Activated CD4-positive, alpha-beta T cell treated with anti-CD3 and anti-CD28 coated beads for 36 hours (primary cell): ENCODE results near the gene BANK1. TPM values are rescaled to one million over a fixed set of nuclear protein-coding genes. Genes with fewer than 3 reads are reported as not detected.

Experiments used
- ATAC-seq: fragments of 200-7000 bp; cut with Tn5 transposase; one replicate; pipeline ENCODE4 v1.10.0; 2021; ENCODE audit warnings: mild to moderate bottlenecking, moderate library complexity
- CTCF ChIA-PET: fragments of 350-600 bp; sonication (Branson Sonifier 250); formaldehyde crosslinking; loops from one replicate; lab custom pipeline; 2021; ENCODE audit warnings: antibody characterized with exemption; lab: Charles Lee
- POLR2A ChIA-PET: fragments of 350-600 bp; sonication (Branson Sonifier 250); formaldehyde crosslinking; loops from one replicate; lab custom pipeline; 2021; ENCODE audit warnings: antibody characterized with exemption, inconsistent platforms; lab: Charles Lee
- DNase-seq: peaks from one replicate; pipeline ENCODE4 v3.0.0-alpha.2; 2020
- H3K27ac Mint-ChIP-seq: one replicate; pipeline ENCODE4 v1.8.0; 2021; ENCODE audit warnings: mixed read lengths
- H3K27me3 Mint-ChIP-seq: one replicate; pipeline ENCODE4 v1.8.0; 2021; ENCODE audit warnings: mixed read lengths
- H3K36me3 Mint-ChIP-seq: one replicate; pipeline ENCODE4 v1.8.0; 2021; ENCODE audit warnings: low read depth, mixed read lengths
- H3K4me1 Mint-ChIP-seq: one replicate; pipeline ENCODE4 v1.8.0; 2021; ENCODE audit warnings: mixed read lengths
- H3K4me3 Mint-ChIP-seq: one replicate; pipeline ENCODE4 v1.8.0; 2021; ENCODE audit warnings: mild to moderate bottlenecking, moderate library complexity, mixed read lengths
- H3K9me3 Mint-ChIP-seq: one replicate; pipeline ENCODE4 v1.8.0; 2021; ENCODE audit warnings: low read depth, mixed read lengths
- intact Hi-C, 2 experiments: fragments of 100-400 bp; cut with DNase I in 1 of 2; cut with micrococcal nuclease in 1 of 2; formaldehyde crosslinking; loops; one replicate each; pipeline versions ENCODE4 v1.14.2 to v1.15.1; 2022 to 2024; cut with DNase I, micrococcal nuclease
- total RNA-seq, 2 experiments: library from RNA; stranded (reverse); gene quantifications; one replicate each; pipeline ENCODE4 v1.2.3, GENCODE V29; 2021

Gene BANK1
- total RNA-seq, 2 experiments from 2014 or later: not detected

DNA sequence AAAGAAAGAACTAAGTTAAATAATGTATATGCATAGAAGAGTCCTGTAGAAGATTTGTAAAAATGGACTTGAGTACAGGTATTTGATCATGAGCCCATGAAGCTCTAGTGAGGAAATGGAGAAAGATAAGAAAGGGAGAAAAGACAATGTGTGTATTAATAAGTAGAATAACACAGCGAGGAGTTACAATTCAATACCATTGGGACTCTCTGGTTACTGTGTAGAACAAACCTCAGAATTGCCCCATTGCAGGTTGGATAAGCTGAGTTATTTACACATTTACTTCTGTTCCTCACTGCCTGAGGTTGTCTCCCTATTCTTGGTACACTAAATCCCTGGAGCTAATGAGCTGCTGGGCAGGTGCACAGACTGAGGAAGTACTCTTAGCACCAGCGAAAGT, 33.3 kb downstream of the BANK1 start:
- intact Hi-C loops: no loop called here
- POLR2A ChIA-PET: no interaction called here
- H3K27ac Mint-ChIP-seq: no peak overlapping the region
- H3K36me3 Mint-ChIP-seq: no peaks in the 10 kb centered on the region
- CTCF ChIA-PET: interaction anchor here (0.7 to 1.2 kb wide), 2 partner anchors 11 to 205 kb away, joined by 3 to 4 read pairs; no protein-coding TSS in a partner anchor
- no peak overlapping the region for H3K4me3 Mint-ChIP-seq
- no peak for DNase-seq
- H3K4me1 Mint-ChIP-seq: no peaks in the 10 kb centered on the region
- H3K27me3 Mint-ChIP-seq: no peaks in the 10 kb centered on the region
- ATAC-seq: no peak
- peaks cover 6% of the 10 kb centered on the region for H3K9me3 Mint-ChIP-seq

DNA sequence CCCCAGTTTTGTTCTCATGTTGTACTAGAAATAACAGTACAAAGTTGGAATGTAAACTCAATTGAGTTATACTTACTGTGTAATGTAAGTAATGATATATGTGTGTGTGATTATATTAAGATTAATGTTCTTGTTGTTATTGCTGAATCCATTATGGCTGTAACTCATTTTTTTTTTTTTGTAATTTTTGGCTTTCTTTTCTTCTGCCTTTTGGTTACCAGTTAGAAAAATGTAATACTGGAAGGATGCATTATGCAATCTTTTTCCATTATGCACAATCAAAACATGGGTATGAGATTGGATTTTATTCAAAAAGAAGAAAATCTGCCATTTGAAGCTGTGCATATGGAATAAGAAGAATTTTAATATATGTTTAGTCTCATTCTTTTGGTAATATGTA, 34.0 kb downstream of the BANK1 start:
- intact Hi-C loops: no loop called here
- Mint-ChIP-seq H3K36me3 (no peaks in the 10 kb centered on the region), H3K4me3 (no peak overlapping the region), H3K4me1 (no peaks in the 10 kb centered on the region), H3K27ac (no peak overlapping the region), H3K27me3 (no peaks in the 10 kb centered on the region), H3K9me3 (peaks cover 6% of the 10 kb centered on the region)
- ChIA-PET POLR2A (no interaction called here), CTCF (interaction anchor here (1.2 kb wide), 1 partner anchor 12 kb away, joined by 4 read pairs; no protein-coding TSS in a partner anchor)
- ATAC-seq (no peak), DNase-seq (no peak)

DNA sequence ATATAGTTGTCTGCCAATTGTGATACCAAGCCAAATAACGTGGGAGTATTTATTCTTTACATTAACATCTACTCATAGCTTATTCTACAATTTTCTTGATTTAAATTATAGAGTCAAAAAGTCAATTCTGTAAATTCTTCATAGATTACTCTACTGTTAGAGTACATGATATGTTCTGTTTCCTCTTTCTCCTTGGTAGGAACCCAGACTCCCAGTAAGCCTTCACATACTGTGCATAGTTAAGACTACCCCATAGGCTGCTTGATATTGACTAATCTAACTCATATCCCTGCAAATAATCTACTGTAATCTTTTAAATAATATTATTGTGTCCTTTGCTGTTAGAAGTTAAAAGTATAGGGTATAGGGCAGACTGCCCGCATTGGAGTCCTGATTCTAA, 35.4 kb downstream of the BANK1 start:
- Mint-ChIP-seq H3K27ac (no peak overlapping the region), H3K4me1 (no peaks in the 10 kb centered on the region), H3K27me3 (no peaks in the 10 kb centered on the region), H3K36me3 (no peaks in the 10 kb centered on the region), H3K4me3 (no peak overlapping the region), H3K9me3 (peaks cover under 1% of the 10 kb centered on the region)
- ATAC-seq: no peak
- ChIA-PET CTCF (no interaction called here), POLR2A (no interaction called here)
- intact Hi-C loops: no loop called here
- DNase-seq: no peak

DNA sequence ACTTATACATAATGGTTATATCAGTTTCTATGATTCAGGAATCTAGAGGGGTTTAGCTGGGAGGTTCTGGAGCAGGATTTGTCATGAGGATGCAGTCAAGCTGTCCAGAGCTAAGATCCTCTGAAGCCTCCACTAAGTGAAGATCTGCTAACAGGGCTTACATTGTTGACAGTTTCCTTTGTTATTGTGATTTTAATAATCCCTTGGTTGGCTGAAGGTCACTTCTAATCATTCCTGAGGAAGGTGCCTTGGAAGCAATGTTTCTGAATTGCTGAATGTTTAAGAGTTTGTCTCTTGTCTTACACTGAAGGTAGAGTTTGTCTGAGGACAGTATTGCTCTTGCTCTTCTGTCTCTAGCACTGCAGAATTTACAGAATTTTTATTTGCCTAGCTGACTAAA, 41.3 kb downstream of the BANK1 start:
- Mint-ChIP-seq H3K27me3 (peaks cover 2% of the 10 kb centered on the region), H3K4me1 (no peaks in the 10 kb centered on the region), H3K4me3 (no peak overlapping the region), H3K9me3 (no peaks in the 10 kb centered on the region), H3K27ac (no peak overlapping the region), H3K36me3 (no peaks in the 10 kb centered on the region)
- DNase-seq (no peak), ATAC-seq (no peak)
- intact Hi-C loops: no loop called here
- CTCF ChIA-PET: no interaction called here
- POLR2A ChIA-PET: no interaction called here

GRCh38 chr4:101833480-101833879, 43.0 kb downstream of the BANK1 start:
- ChIA-PET POLR2A (no interaction called here), CTCF (no interaction called here)
- intact Hi-C loops: no loop called here
- Mint-ChIP-seq H3K4me1 (no peaks in the 10 kb centered on the region), H3K36me3 (no peaks in the 10 kb centered on the region), H3K9me3 (no peaks in the 10 kb centered on the region), H3K27ac (no peak overlapping the region), H3K27me3 (peaks cover 2% of the 10 kb centered on the region), H3K4me3 (no peak overlapping the region)
- DNase-seq (no peak), ATAC-seq (no peak)

GRCh38 chr4:101835121-101835904, 44.8 kb downstream of the BANK1 start:
- no peaks in the 10 kb centered on the region for H3K4me1 Mint-ChIP-seq

DNA sequence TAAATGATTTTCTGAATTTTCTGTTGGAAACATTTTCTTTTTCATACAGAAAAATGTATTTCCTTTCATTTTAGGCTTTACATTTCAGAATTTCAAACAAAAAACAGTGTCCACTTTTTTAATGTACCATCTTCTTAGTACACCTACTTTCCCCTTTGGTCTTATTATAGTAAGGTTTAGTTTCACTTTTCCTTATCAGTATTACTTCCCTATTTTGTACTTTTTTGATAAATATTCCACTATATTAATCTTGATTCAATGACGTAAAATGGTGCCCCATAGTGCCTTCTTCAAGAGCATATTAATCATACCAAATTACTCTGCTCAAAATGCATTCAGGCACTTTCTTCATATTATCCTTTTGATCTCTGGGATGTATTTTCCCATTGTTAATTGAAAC, 52.5 kb downstream of the BANK1 start:
- H3K27me3 Mint-ChIP-seq: no peaks in the 10 kb centered on the region
- no peak for ATAC-seq
- no peak overlapping the region for H3K27ac Mint-ChIP-seq
- intact Hi-C loops: no loop called here
- H3K4me3 Mint-ChIP-seq: no peak overlapping the region
- H3K36me3 Mint-ChIP-seq: no peaks in the 10 kb centered on the region
- DNase-seq: no peak
- no peaks in the 10 kb centered on the region for H3K4me1 Mint-ChIP-seq
- H3K9me3 Mint-ChIP-seq: no peaks in the 10 kb centered on the region
- POLR2A ChIA-PET: no interaction called here
- CTCF ChIA-PET: no interaction called here

More at GRCh38 chr4:101835121-101835904, 44.8 kb downstream of the BANK1 start:
- H3K9me3 Mint-ChIP-seq: no peaks in the 10 kb centered on the region
- peaks cover 2% of the 10 kb centered on the region for H3K27me3 Mint-ChIP-seq
- no peak overlapping the region for H3K27ac Mint-ChIP-seq
- ChIA-PET CTCF (no interaction called here), POLR2A (no interaction called here)
- no peaks in the 10 kb centered on the region for H3K36me3 Mint-ChIP-seq
- no peak for ATAC-seq
- DNase-seq: no peak
- intact Hi-C loops: no loop called here
- H3K4me3 Mint-ChIP-seq: no peak overlapping the region

DNA sequence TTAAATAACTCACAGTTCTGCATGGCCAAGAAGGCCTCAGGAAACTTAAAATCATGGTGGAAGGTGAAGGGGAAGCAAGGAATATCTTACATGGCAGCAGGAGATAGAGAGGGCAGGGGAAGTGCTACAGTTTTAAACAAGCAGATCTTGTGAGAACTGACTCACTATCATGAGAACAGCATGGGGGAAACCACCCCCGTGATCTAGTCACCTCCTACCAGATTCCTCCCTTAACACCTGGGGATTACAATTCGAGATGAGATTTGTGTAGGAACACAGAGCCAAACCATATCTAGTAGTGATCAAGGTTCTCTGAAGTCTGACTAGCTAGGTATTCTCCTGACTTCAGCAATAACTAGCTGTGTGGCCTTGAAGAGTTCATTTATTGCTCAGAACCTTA, 56.0 kb downstream of the BANK1 start:
- no peak for ATAC-seq
- DNase-seq: no peak
- no peak overlapping the region for H3K4me3 Mint-ChIP-seq
- no peaks in the 10 kb centered on the region for H3K9me3 Mint-ChIP-seq
- intact Hi-C loops: no loop called here
- POLR2A ChIA-PET: no interaction called here
- H3K36me3 Mint-ChIP-seq: no peaks in the 10 kb centered on the region
- H3K27me3 Mint-ChIP-seq: no peaks in the 10 kb centered on the region
- no peaks in the 10 kb centered on the region for H3K4me1 Mint-ChIP-seq
- no peak overlapping the region for H3K27ac Mint-ChIP-seq
- CTCF ChIA-PET: no interaction called here

DNA sequence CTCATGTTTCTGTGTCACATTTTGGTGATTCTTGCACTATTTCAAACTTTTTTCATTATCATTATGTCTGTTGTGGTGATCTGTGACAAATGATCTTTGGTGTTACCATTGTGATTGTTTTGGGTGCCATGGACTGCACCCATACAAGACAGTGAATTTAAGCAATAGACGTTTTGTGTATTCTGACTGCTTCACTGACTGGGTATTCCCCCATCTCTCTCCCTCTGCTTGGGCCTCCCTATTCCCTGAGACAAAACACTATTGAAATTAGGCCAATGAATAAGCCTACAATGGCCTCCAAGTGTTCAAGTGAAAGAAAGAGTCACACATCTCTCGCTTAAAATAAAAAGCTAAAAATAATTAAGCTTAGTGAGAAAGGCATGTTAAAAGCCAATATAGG, 60.2 kb downstream of the BANK1 start:
- intact Hi-C loops: no loop called here
- ChIA-PET CTCF (interaction anchor here (0.8 kb wide), 1 partner anchor 989 kb away, joined by 3 read pairs; no protein-coding TSS in a partner anchor), POLR2A (no interaction called here)
- Mint-ChIP-seq H3K27me3 (no peaks in the 10 kb centered on the region), H3K4me3 (no peak overlapping the region), H3K27ac (no peak overlapping the region), H3K4me1 (no peaks in the 10 kb centered on the region), H3K9me3 (no peaks in the 10 kb centered on the region), H3K36me3 (no peaks in the 10 kb centered on the region)
- DNase-seq: no peak
- no peak for ATAC-seq

DNA sequence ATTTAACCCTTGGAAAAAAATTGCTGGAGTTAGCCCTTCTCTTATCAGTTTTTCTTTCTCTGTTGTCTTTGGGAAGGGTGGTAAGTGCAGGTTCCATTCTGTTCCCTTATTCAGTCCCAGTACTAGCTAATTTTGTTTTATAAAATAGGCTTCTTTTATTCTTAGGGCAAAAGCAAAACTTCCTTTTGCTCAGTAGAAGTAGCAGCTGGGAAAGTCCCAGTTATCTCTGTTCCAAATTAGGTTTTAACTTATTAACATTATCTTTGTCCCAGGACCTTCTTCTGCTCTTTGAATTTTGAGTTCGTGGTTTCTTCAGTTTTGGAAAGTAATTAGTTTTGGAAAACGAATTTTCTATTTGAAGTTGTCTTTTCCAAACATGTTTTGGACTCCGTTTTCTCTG, 61.1 kb downstream of the BANK1 start:
- Mint-ChIP-seq H3K27me3 (no peaks in the 10 kb centered on the region), H3K4me3 (no peak overlapping the region), H3K4me1 (no peaks in the 10 kb centered on the region), H3K9me3 (no peaks in the 10 kb centered on the region), H3K36me3 (no peaks in the 10 kb centered on the region), H3K27ac (no peak overlapping the region)
- DNase-seq (no peak), ATAC-seq (no peak)
- intact Hi-C loops: no loop called here
- POLR2A ChIA-PET: no interaction called here
- CTCF ChIA-PET: no interaction called here

DNA sequence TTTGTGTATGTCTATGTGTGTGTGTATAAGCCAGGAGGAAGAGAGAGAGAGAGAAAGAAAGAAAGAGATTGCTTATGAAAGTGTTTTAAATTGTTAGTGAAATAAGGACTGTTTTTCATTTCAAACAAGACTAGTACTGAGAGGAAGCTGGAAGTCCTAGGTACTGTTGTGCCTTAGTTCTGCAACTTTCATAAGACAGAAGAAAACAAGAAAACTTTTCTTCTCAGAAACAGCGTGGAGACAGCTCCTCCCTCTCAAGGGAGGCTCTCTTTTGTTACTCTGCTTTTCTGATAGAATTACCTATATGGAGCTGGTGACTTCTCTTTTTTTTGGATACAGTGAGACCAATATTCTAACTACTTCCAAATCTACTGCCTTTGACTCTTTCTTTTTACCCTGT, 62.5 kb downstream of the BANK1 start:
- Mint-ChIP-seq H3K4me3 (no peak overlapping the region), H3K27me3 (no peaks in the 10 kb centered on the region), H3K27ac (no peak overlapping the region), H3K36me3 (no peaks in the 10 kb centered on the region), H3K9me3 (no peaks in the 10 kb centered on the region), H3K4me1 (no peaks in the 10 kb centered on the region)
- ChIA-PET CTCF (no interaction called here), POLR2A (no interaction called here)
- no peak for DNase-seq
- intact Hi-C loops: no loop called here
- ATAC-seq: no peak

DNA sequence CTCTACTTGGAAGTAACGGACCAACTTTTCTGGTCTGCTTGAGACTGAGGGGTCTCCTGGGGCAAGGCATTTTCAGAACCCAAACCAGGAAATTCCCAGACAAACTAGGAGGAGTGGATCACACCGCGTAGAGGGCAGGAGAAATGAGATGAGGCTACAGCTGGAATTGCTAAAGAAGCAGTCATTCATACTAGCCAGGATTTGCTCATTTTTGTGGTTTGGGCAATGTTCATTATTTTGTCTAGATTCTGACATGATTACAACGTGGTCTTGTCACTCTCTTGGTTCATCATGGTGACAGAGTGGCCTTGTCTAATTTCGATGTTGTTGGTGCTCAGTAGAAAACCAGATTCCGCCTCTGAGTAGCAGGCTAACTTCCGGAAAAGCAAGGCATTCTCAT, 63.2 kb downstream of the BANK1 start:
- ATAC-seq: no peak
- intact Hi-C loops: no loop called here
- POLR2A ChIA-PET: no interaction called here

More for the DNA sequence above, 63.2 kb downstream of the BANK1 start:
- Mint-ChIP-seq H3K36me3 (no peaks in the 10 kb centered on the region), H3K4me1 (no peaks in the 10 kb centered on the region), H3K9me3 (no peaks in the 10 kb centered on the region), H3K27ac (no peak overlapping the region), H3K27me3 (no peaks in the 10 kb centered on the region), H3K4me3 (no peak overlapping the region)
- DNase-seq: no peak
- CTCF ChIA-PET: interaction anchor here (0.5 kb wide), 1 partner anchor 1266 kb away, joined by 3 read pairs; no protein-coding TSS in a partner anchor
